ENCODE results near the gene TRIOBP. TPM values are rescaled to one million over a fixed set of nuclear protein-coding genes. Genes with fewer than 3 reads are reported as not detected.

Gene TRIOBP
- total and polyA plus RNA-seq, 2 of the 13 experiments (the other 11 are each of a cell fraction or from before 2014, with no cell fraction given): 6.1 to 15.4 TPM

GRCh38 chr22:37796079-37796478 lies 99.2 kb downstream of the TRIOBP start:
- in situ Hi-C loops (cut with HindIII; ENCODE audit: extremely low pct_ligation_motif_present, low pct_unique_long_range_greater_than_20kb) (no loop called here), intact Hi-C loops (cut with micrococcal nuclease; ENCODE audit: unreplicated experiment) (no loop called here)
- CTCF ChIA-PET (ENCODE audit: low intra/inter-chr PET ratio, low total read pairs): no interaction called here
- no TSS peak for BruUV-seq (replicated peaks)
- Histone ChIP-seq H3K79me2 (ENCODE audit: insufficient read depth, low read length) (no peaks in the 10 kb centered on the region), H3K4me1 (ENCODE audit: insufficient read depth, low read length) (peaks cover 59% of the 10 kb centered on the region), H3K27ac (ENCODE audit: extremely low read length, insufficient read depth, low read length) (no peak overlapping the region), H3K9me3 (ENCODE audit: low read length) (no peaks in the 10 kb centered on the region), H3K36me3 (replicated peaks in 1 of 2; ENCODE audit: control insufficient read depth in 1 of 2, insufficient read depth in 2 of 2, low read length in 2 of 2) (no peaks in the 10 kb centered on the region), H4K20me1 (ENCODE audit: insufficient read depth, low read length) (no peaks in the 10 kb centered on the region), H3K4me3 (replicated peaks in 1 of 3; ENCODE audit: insufficient read depth in 1 of 3, low read depth in 2 of 3, low read length in 3 of 3) (no peak overlapping the region), H3K9ac (ENCODE audit: insufficient read depth, low read depth, low read length) (no peak overlapping the region), H3K4me2 (ENCODE audit: low read depth, low read length) (peak overlapping the region; percentile 44), H2AFZ (ENCODE audit: low read length) (no peak overlapping the region), H3K27me3 (ENCODE audit: control insufficient read depth in 1 of 2, insufficient read depth in 2 of 2, low read length in 2 of 2) (no peaks in the 10 kb centered on the region)
- FAIRE-seq (no peak), ATAC-seq (peak; percentile 34; the same call in 2 of the 3 replicates), DNase-seq (ENCODE audit: low spot score) (no peak)
- POLR2A ChIA-PET: interaction anchor here (0.9 to 1.5 kb wide), 2 partner anchors 9 to 12 kb away, joined by 3 to 7 read pairs; partner anchors contain the start of gene GCAT
- 25% methylated on average over 3 of the region's 3 CpGs for WGBS (ENCODE audit: low lambda C conversion rate)
- TF ChIP-seq NAIF1 (CRISPR knock-in tag; IDR thresholded peaks at IDR 0.05; ENCODE audit: borderline replicate concordance): no peak
- no peak for TF ChIP-seq ZNF331 (CRISPR knock-in tag; IDR thresholded peaks at IDR 0.05)
- TF ChIP-seq TBP (CRISPR knock-in tag; IDR thresholded peaks at IDR 0.05): no peak
- TF ChIP-seq ZFX (CRISPR knock-in tag; IDR thresholded peaks at IDR 0.05; ENCODE audit: low read depth): 0 out of 2 replicates have a peak, but pooled peaks have one; percentile 12
- TF ChIP-seq ZNF530 (CRISPR knock-in tag; IDR thresholded peaks at IDR 0.05; ENCODE audit: low read depth): no peak
- TF ChIP-seq ZNF761 (CRISPR knock-in tag; conservative IDR thresholded peaks at IDR 0.05): no peak
- no peak for TF ChIP-seq ZBTB34 (CRISPR knock-in tag; IDR thresholded peaks at IDR 0.05)
- TF ChIP-seq U2AF2 (IDR thresholded peaks at IDR 0.05; ENCODE audit: low read depth, low read length): no peak
- no peak for TF ChIP-seq HNRNPH1 (optimal IDR thresholded peaks at IDR 0.05; ENCODE audit: low read depth, low read length)
- TF ChIP-seq ZNF251 (CRISPR knock-in tag; IDR thresholded peaks at IDR 0.05): no peak
- no peak for TF ChIP-seq EZH2 (conservative IDR thresholded peaks at IDR 0.05; ENCODE audit: low read depth, low read length)
- no peak for TF ChIP-seq ZNF766 (CRISPR knock-in tag; IDR thresholded peaks at IDR 0.05; ENCODE audit: borderline replicate concordance)
- no peak for TF ChIP-seq FIP1L1 (IDR thresholded peaks at IDR 0.05; ENCODE audit: borderline replicate concordance, insufficient read depth, low read depth, low read length)
- TF ChIP-seq RCOR2 (CRISPR knock-in tag; IDR thresholded peaks at IDR 0.05): no peak
- no peak for TF ChIP-seq CCAR2 (optimal IDR thresholded peaks at IDR 0.05; ENCODE audit: low read depth, low read length)
- TF ChIP-seq ZBTB39 (CRISPR knock-in tag; IDR thresholded peaks at IDR 0.05): no peak
- no peak for TF ChIP-seq ASH2L (IDR thresholded peaks at IDR 0.05; ENCODE audit: insufficient read length, low read depth, low read length)
- TF ChIP-seq MXI1 (IDR thresholded peaks at IDR 0.05; ENCODE audit: borderline replicate concordance, low read depth, low read length): no peak
- no peak for TF ChIP-seq SRY (CRISPR knock-in tag; IDR thresholded peaks at IDR 0.05)
- no peak for TF ChIP-seq ZFP82 (CRISPR knock-in tag; IDR thresholded peaks at IDR 0.05; ENCODE audit: borderline replicate concordance)
- TF ChIP-seq PAWR (CRISPR knock-in tag; IDR thresholded peaks at IDR 0.05; ENCODE audit: borderline replicate concordance): no peak
- no peak for TF ChIP-seq E2F2 (CRISPR knock-in tag; IDR thresholded peaks at IDR 0.05; ENCODE audit: borderline replicate concordance)
